NB4 (cell line): ENCODE data around the gene MRPL54.

Experiments used
- CTCF ChIP-seq: IDR thresholded peaks from one replicate; pipeline ENCODE4 v1.5.1; 2012; ENCODE audit warnings: low read depth, low read length
- POLR2A ChIP-seq: IDR thresholded peaks from 2 replicates; pipeline ENCODE4 v1.6.1; 2011; ENCODE audit warnings: mild to moderate bottlenecking; ENCODE audit not compliant: insufficient read length; ENCODE audit errors: extremely low read depth

DNA sequence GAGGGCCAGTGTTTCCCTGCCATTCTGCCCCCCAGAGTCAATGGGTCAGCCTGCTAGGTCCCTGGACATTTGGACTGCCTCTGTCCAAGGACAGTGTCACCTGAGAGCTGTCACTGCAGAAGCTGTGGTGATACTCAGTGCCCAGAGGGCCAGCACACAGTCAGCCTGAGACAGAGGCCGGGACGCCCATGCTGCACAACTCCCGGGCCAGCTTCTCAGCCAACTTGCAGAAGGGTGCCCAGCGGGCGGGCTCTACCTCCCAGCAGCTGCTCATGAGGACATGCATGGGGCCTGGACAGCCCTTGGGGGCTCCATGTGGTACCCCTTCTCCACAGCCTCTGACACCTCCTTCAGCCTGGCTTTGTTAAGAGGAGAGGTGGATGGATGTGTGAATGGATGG lies 13.3 kb downstream of the MRPL54 start:
- TF ChIP-seq CTCF (no peak), POLR2A (no peak)
